ENCODE measurements around the gene BRF1. TPM values are rescaled to one million over a fixed set of nuclear protein-coding genes. Genes with fewer than 3 reads are reported as not detected.
A peak's percentile ranks its signal among the peaks of the same experiment; 100 is the strongest.

BRF1 gene
- total and polyA plus RNA-seq, 3 donors from 2014 or later: 30.3 to 112 (median 95.3) TPM

DNA sequence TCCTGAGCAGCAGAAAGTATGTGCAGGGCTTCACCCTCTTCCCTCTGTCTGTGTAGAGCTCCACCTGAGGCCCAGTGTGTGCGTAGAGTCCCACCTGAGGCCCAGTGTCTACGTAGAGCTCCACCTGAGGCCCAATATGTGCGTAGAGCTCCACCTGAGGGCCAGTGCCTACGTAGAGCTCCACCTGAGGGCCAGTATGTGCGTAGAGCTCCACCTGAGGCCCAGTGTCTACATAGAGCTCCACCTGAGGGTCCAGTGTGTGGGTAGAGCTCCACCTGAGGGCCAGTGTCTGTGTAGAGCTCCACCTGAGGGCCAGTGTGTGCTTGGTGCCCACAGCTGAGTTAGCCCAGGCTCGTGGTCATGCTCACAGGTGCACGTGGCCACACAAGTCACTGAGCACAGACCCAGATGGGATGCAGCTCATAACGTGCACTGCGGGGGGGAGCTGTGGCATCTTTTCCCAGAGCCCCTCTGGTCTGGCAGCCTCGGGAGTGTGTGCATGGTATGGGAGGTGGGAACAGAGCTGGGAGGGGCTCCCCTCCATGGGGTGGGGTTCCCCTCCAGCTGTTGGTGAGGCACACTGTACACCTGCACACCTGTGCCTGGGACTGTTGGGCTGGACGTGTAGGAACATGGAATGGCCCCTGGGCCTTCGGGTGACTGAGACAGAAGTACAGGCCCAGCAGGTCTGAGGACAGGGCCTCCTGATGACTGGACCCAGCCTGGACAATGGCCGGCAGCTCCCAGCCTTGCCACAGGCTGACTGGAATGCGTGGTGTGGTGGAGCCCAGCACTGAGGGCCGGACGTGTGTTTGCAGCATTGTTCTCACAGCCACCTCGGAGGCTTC is 33.8 kb upstream of the BRF1 start:
- Histone ChIP-seq H3K36me3 (ENCODE audit: low read depth, missing control alignments) (no peaks in the 10 kb centered on the region), H3K27ac (peak overlapping the region in 1 of 2 donors; percentile 55)
- intact Hi-C loops (cut with DNase I; ENCODE audit: low total_unique reads): no loop called here

DNA sequence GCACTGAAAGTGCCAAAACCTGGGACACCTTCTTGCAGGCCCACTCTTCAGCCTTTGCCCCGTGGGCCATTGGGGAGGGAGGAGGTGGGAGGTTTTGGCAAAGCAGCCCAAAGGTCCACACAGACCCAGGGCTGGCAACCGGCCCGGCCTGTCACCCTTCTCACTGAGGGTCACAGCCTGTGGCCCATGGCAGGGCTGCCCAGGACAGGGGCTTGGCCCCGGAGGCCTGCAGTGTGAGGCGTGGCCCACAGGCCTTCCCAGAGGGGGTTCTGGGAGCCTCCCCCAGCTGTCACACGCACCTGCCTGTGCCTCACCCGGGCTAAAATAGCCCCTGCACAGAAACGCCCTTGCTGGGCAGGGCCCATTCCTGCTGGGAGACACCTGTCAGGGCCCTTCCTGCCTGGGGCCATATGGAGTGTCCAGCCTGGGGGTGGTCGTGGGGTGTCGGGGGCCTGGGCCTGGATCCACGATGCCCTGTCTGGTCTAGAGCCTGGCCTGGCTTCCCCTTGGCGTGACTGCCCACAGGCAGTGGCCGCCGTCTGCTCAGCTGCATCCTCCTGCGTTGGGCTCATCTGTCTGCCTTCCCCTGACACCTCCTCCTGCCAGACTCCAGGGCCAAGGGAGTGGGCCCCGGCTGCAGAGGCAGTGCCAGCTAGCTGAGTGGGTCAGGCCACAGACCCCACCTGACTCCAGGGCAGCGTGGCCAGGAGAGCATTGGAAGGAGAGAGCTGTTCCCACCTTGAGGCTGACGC is 33.0 kb upstream of the BRF1 start:
- no peaks in the 10 kb centered on the region for H3K27me3 ChIP-seq
- no peaks in the 10 kb centered on the region for H3K36me3 ChIP-seq (ENCODE audit: low read depth, missing control alignments)
- H3K9me3 ChIP-seq: no peaks in the 10 kb centered on the region
- H3K27ac ChIP-seq: no peak overlapping the region
- H3K4me3 ChIP-seq: no peak overlapping the region
- intact Hi-C loops (cut with DNase I; ENCODE audit: low total_unique reads): no loop called here
- TF ChIP-seq, protein P1, sequence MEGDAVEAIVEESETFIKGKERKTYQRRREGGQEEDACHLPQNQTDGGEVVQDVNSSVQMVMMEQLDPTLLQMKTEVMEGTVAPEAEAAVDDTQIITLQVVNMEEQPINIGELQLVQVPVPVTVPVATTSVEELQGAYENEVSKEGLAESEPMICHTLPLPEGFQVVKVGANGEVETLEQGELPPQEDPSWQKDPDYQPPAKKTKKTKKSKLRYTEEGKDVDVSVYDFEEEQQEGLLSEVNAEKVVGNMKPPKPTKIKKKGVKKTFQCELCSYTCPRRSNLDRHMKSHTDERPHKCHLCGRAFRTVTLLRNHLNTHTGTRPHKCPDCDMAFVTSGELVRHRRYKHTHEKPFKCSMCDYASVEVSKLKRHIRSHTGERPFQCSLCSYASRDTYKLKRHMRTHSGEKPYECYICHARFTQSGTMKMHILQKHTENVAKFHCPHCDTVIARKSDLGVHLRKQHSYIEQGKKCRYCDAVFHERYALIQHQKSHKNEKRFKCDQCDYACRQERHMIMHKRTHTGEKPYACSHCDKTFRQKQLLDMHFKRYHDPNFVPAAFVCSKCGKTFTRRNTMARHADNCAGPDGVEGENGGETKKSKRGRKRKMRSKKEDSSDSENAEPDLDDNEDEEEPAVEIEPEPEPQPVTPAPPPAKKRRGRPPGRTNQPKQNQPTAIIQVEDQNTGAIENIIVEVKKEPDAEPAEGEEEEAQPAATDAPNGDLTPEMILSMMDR (IDR thresholded peaks at IDR 0.05): no peak
- no peak for TF ChIP-seq POLR2A (IDR thresholded peaks at IDR 0.05)
- 82 to 90% methylated on average over 2 to 18 of the region's 18 CpGs for WGBS, 2 donors
- no peak for DNase-seq
- peaks cover 35% of the 10 kb centered on the region for H3K4me1 ChIP-seq

More for the DNA sequence above, 33.8 kb upstream of the BRF1 start:
- H3K9me3 ChIP-seq: no peaks in the 10 kb centered on the region
- DNase-seq: no peak
- H3K4me1 ChIP-seq: peaks cover 33% of the 10 kb centered on the region
- H3K27me3 ChIP-seq: no peaks in the 10 kb centered on the region
- WGBS, 2 donors: 80 to 94% methylated on average over 2 to 17 of the region's 17 CpGs
- no peak for TF ChIP-seq POLR2A (IDR thresholded peaks at IDR 0.05)
- TF ChIP-seq, protein P1 (IDR thresholded peaks at IDR 0.05): no peak
- no peak overlapping the region for H3K4me3 ChIP-seq

DNA sequence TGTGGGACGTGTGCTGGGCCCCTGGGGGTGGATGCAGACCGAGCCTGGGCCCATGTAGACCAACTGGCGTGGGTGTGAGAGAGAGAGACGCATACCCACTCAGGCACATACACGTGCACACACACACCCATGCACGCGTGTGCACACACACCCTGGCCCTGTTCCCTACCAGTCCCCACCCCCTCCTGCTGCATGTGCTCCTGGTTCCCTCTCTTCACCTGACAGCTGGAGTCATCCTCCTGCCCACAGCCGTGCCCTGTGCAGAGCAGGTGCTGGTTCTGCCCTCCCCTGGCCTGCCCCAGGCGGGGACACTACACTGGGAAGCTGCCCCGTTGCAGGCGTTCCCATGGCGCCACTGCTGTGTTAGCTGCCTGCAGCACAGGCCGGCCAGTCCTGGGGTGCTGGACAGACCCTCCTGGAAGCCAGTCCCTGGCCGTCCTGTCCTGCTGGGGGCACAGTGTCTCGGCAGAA is 32.3 kb upstream of the BRF1 start:
- Histone ChIP-seq H3K4me3 (no peak overlapping the region), H3K27me3 (no peaks in the 10 kb centered on the region), H3K9me3 (no peaks in the 10 kb centered on the region), H3K27ac (no peak overlapping the region), H3K4me1 (peaks cover 31% of the 10 kb centered on the region), H3K36me3 (ENCODE audit: low read depth, missing control alignments) (no peaks in the 10 kb centered on the region)
- intact Hi-C loops (cut with DNase I; ENCODE audit: low total_unique reads): no loop called here
- TF ChIP-seq, protein P1 (IDR thresholded peaks at IDR 0.05): no peak
- no peak for TF ChIP-seq POLR2A (IDR thresholded peaks at IDR 0.05)
- WGBS, 2 donors: 91 to 100% methylated on average over 5 to 15 of the region's 15 CpGs
- no peak for DNase-seq

DNA sequence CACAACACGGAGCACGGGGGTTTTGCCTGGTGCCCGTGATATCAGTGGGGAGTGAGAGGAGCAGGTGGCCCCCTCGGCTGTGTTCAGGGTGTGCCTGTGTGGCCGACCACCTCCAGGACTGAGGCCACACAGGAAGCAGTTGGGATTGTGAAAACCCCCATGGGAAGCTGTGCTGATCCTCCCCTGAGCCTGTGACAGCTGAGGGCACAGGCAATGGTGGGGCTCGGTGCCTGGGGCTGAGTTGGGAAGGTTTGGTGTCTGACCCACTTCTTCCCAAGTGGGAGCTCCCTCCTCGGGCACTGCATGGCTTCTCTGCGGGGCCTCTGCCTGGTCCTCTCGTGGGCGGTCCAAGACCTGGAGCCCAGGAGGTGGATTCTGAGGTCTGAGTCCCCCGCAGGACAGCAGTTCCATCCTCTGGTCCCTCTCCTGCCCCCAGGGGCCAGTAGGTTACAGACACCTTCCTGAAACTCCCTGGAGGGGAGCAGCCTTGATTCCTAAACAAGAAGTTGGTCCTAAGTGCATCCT is 31.6 kb upstream of the BRF1 start:
- H3K9me3 ChIP-seq: no peaks in the 10 kb centered on the region
- H3K36me3 ChIP-seq (ENCODE audit: low read depth, missing control alignments): no peaks in the 10 kb centered on the region
- intact Hi-C loops (cut with DNase I; ENCODE audit: low total_unique reads): no loop called here
- no peaks in the 10 kb centered on the region for H3K27me3 ChIP-seq
- TF ChIP-seq, protein P1 (IDR thresholded peaks at IDR 0.05): no peak
- TF ChIP-seq POLR2A (IDR thresholded peaks at IDR 0.05): no peak
- DNase-seq: no peak
- H3K4me1 ChIP-seq: peaks cover 25% of the 10 kb centered on the region
- no peak overlapping the region for H3K27ac ChIP-seq
- H3K4me3 ChIP-seq: no peak overlapping the region
- 86 to 88% methylated on average over 6 to 11 of the region's 11 CpGs for WGBS, 2 donors

Measured in testis (tissue), 3 donors.